ENCODE measurements around the gene RRBP1. TPM values are rescaled to one million over a fixed set of nuclear protein-coding genes. Genes with fewer than 3 reads are reported as not detected.

Gene RRBP1
- total RNA-seq, 2 donors from 2014 or later = 68.6 to 127 TPM

GRCh38 chr20:17580895-17581294 is 101.1 kb downstream of the RRBP1 start:
- intact Hi-C loops (cut with DNase I) = no loop called here
- DNase-seq (no peak), ATAC-seq (no peak)

- intact Hi-C loops (cut with DNase I) = no loop called here
- no peak for ATAC-seq
- no peak for DNase-seq
Measured at GRCh38 chr20:17579369-17580039, 102.5 kb downstream of the RRBP1 start.

DNA sequence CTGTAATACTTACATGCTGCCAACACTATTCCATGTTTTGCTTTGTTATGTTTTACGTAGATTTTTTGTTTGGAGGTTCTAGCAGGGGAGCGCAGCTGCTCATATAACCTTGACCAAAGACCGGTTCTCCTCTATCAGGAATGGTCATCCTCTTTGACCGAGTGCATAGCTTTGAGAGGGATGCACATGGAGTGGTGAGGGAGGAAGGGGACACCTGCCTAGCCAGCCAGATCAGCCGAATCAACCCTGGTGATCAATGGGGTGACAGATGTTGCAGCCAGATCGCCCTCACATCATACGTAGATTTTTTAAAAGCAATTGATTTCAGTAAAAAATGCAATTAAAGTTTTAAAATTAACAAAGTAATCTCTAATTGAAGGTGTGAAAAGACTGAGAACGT is 105.8 kb downstream of the RRBP1 start:
- no peak for ATAC-seq
- intact Hi-C loops (cut with DNase I) = no loop called here
- DNase-seq = no peak

DNA sequence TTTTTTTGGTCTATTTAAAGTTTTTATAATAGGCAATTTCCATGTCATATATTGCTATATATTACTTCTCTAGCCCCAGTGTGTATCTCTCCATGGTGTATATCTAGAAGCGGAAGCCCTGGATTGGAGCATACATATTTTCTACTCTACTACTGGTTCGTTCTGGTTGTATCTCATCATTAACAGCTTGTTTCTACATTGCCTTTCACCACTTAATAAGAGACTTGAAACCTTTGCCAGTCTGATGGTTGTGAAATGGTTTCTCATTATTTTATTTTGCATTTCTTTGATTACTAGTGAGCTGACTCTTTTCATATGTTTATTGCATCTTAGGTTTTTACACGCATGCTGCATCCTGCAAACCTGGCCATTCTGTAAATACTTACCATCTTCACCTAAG is 108.6 kb downstream of the RRBP1 start:
- intact Hi-C loops (cut with DNase I) = no loop called here
- ATAC-seq (no peak), DNase-seq (no peak)

- intact Hi-C loops (cut with DNase I) = no loop called here
- DNase-seq (no peak), ATAC-seq (no peak)
Measured at GRCh38 chr20:17572034-17572638, 109.9 kb downstream of the RRBP1 start.

DNA sequence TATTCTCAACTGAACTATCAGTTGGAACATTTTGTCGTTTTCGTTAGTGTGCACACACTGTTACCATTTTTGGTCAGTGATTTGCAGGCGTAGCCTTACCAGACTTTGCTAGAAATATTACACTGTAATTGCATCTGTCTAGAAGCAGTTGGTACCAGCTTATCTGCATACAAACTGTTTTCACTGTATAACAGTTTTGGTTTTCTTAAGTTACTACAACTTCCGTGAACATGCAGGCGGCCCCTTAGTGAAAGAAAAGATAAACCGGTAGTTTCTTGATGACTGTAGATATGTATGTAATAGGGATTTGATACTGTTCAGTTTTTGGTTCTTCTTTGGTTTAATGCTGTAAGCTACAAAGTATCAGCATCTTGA is 110.9 kb downstream of the RRBP1 start:
- no peak for ATAC-seq
- DNase-seq = no peak
- intact Hi-C loops (cut with DNase I) = no loop called here

DNA sequence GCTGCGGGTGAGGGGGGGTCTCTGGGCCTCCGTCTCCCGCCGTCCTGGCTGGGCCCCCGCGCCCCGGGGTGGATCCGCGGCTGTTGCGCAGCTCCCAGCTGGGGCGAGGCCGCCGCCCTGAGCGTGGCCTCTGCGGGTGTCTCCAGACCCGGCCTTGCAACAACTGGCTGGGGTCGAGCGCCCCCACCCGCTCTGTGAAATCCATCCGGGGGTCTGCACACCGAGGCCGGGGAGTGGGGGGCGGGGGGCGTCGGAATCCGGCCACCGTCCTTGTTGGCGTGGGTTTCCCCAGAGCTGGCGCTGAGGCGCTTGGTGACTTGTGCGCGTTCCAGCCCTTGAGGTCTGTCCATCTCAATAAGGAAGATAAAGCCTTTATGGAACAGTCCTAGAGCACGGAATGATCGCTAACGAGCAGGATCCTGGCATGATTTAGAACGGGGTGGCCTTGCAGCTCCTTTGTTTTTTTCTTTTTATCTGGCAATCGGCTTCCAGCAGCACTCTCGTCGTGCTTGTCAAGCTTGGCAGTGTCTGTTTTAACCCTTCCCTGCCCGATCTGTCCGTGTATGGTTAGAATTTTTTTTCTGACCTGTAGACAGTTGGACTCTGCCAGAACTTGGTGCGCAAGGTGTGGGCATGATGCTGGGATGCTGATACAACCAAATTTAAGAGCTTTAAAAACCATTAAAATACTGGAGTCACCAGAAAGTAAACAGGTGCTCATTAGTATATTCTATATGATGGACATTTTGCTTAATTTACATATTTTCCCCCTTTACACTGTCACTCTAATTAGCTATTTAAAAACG is 111.5 kb downstream of the RRBP1 start:
- peak; percentile 62 for DNase-seq

GRCh38 chr20:17569616-17570346 is 112.3 kb downstream of the RRBP1 start, which contains the start of gene DSTN:
TSS of gene DSTN (plus strand) at chr20:17570075. CDS start at chr20:17570209, 134 bp downstream.
- intact Hi-C loops (cut with DNase I) = no loop called here
- peak; percentile 92 to 94 for ATAC-seq
- DNase-seq = peak; percentile 95

More for the DNA sequence above, 111.5 kb downstream of the RRBP1 start:
- ATAC-seq = peak; percentile 45 to 48
- intact Hi-C loops (cut with DNase I) = no loop called here

- peak; percentile 92 for DNase-seq
- intact Hi-C loops (cut with DNase I) = no loop called here
- ATAC-seq = peak; percentile 58 to 86
Measured at GRCh38 chr20:17568972-17569521, 113.0 kb downstream of the RRBP1 start.

- no peak for ATAC-seq
- intact Hi-C loops (cut with DNase I) = no loop called here
- no peak for DNase-seq
Measured at GRCh38 chr20:17568045-17568788, 113.8 kb downstream of the RRBP1 start.

DNA sequence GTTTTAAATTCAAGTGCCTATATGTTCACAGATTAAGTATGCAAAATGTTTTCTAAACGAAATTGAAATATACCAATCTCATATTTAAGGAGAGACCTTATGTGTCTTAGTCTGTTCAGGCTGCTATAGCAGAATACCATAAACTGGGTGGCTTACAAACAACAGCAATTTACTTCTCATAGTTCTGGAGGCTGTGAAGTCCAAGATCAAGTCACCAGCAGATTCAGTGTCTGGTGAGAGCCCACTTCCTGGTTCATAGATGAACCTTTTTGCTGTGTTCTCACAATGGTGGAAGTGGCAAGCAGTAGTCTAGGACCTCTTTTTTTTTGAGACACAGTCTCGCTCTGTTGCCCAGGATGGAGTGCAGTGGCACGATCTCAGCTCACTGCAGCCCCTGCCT is 115.7 kb downstream of the RRBP1 start:
- intact Hi-C loops (cut with DNase I) = no loop called here
- ATAC-seq (no peak), DNase-seq (no peak)

GRCh38 chr20:17565169-17565845 is 116.7 kb downstream of the RRBP1 start:
- intact Hi-C loops (cut with DNase I) = no loop called here
- DNase-seq = no peak
- ATAC-seq = no peak

Other genes with a start within 250 kb of the RRBP1 start
- gene BFSP1, start 150.9 kb downstream of the RRBP1 start, total RNA-seq = under 1 TPM; 0.41 to 0.68 TPM
- 100 to 1,000 TPM; 547 to 572 TPM for gene DSTN, start 112.2 kb downstream of the RRBP1 start, total RNA-seq
- gene BANF2, start 17.7 kb upstream of the RRBP1 start, total RNA-seq = not detected

Measured in left cardiac atrium (tissue), 4 donors.